ENCODE data around the gene SELENOP.

Gene SELENOP

DNA sequence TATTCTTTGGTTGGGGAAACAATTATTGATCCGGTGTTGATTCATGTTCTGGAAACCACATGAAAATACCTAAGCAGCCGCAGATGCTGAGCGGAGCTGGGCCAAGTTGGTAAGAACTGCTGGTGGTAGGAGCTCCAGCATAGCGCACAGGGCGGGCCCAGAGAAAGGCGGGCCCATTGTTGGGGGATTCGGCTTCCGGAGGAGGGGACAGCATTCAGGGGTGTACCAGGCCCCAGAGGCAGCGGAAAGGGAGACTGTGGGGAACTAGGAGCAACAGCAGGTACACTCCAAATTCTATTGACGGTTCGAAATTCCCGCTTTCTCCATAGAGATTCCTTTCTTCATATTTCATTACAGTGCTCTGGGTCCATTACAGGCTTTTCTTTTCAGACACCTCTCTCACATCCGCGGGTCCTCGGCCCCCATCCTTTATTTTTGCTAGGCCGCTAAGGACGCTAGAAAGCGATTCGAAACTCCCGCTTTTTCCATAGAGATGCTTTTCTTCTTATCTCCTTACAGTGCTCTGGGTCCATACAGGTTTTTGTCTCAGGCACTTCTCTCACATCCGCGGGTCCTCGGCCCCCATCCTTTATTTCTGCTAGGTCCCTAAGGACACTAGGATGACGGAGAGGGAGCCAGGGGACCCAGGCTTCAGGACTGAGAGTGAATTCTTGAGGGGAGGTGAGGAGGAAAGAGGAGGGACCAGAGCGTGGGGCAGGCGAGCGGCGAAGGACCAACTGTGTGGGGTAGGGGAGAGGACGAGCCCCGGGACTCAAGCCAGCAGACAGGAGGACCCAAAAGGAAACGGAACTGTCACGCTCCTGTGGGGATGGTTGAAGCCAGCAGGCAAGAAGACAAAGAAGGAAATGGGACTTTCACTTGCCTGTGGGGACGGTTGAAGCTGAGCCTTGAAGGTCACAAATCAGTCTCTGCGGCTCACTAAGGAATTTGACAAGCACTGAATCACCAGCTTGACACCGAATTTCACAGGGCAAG lies 54.8 kb downstream of the SELENOP start, which contains the start of gene CCDC152:
CCDC152 (plus strand) TSS at position 213 of the 996 bp plus-strand sequence. CDS start 2,304 bp downstream, outside the sequence.
- peak; percentile 13 for DNase-seq (ENCODE audit: low spot score)
- TF ChIP-seq, protein P1, sequence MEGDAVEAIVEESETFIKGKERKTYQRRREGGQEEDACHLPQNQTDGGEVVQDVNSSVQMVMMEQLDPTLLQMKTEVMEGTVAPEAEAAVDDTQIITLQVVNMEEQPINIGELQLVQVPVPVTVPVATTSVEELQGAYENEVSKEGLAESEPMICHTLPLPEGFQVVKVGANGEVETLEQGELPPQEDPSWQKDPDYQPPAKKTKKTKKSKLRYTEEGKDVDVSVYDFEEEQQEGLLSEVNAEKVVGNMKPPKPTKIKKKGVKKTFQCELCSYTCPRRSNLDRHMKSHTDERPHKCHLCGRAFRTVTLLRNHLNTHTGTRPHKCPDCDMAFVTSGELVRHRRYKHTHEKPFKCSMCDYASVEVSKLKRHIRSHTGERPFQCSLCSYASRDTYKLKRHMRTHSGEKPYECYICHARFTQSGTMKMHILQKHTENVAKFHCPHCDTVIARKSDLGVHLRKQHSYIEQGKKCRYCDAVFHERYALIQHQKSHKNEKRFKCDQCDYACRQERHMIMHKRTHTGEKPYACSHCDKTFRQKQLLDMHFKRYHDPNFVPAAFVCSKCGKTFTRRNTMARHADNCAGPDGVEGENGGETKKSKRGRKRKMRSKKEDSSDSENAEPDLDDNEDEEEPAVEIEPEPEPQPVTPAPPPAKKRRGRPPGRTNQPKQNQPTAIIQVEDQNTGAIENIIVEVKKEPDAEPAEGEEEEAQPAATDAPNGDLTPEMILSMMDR (IDR thresholded peaks at IDR 0.05; ENCODE audit: extremely low read depth, missing control alignments), result no peak

DNA sequence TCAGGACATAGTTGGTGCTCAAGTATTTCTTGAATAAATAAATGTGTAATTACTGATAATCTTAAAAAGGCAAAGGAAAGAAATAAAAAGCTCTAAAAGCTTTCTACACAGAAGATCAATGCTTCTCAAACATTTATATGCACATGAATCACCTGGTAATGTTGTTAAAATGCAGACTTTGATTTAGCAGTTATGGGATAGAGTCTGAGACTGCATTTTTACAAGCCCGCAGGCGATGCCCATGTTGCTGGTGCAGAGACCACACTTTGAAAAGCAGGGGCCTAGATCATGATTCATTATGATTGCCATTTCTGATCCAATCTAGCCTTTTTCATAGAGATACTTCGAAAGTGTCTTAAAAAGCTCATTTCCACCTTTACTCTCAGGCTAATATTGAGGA lies 58.6 kb downstream of the SELENOP start:
- DNase-seq (ENCODE audit: low spot score), result no peak
- TF ChIP-seq, protein P1 (IDR thresholded peaks at IDR 0.05; ENCODE audit: extremely low read depth, missing control alignments), result no peak

DNA sequence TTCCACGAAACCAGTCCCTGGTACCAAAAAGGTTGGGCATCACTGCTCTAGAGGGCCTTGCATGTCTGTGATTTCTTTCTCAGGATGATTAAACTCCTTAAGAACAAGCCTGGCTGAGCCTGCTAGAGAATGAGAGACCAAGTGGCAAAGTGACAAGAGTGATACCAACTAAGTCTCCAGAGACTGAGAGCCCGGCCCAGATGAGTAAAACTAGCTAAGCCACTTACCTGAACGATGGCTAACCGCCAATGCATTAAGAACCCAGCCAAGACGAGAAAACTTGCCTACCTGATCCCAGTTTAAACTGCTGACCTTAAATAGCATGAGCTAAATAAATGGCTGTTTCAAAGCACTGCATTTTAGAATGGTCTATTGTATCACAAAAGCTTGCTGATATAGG lies 60.6 kb downstream of the SELENOP start:
- DNase-seq (ENCODE audit: low spot score), result no peak
- TF ChIP-seq, protein P1 (IDR thresholded peaks at IDR 0.05; ENCODE audit: extremely low read depth, missing control alignments), result no peak

DNA sequence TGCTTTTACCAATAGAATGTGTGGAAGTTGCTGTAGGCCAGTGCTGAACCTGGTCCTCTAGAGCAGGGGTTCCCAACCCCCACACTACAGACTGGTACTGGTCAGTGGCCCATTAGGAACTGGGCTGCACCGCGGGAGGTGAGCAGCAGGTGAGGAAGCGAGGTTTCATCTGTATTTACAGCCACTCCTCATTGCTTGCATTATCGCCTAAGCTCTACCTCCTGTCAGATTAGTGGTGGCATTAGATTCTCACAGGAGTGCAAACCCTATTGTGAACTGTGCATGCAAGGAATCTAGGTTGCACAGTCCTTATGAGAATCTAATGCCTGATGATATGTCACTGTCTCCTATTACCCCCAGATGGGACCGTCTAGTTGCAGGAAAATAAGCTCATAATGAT lies 61.2 kb downstream of the SELENOP start:
- TF ChIP-seq, protein P1 (IDR thresholded peaks at IDR 0.05; ENCODE audit: extremely low read depth, missing control alignments), result no peak
- DNase-seq (ENCODE audit: low spot score), result no peak

Measured in GM20000 (cell line).